Non-pigmented ciliary epithelial cell (primary cell): ENCODE measurements around the gene RRAGA.
"Not testable (repeated sequence)": the region's sequence is repeated elsewhere in the genome, so short reads cannot be mapped to it uniquely, and the experiment has no call there.

ENCODE experiments used
- DNase-seq: peaks from one replicate; pipeline ENCODE4 v3.0.0-alpha.2; 2010; ENCODE audit warnings: low read depth

Gene RRAGA, protein sequence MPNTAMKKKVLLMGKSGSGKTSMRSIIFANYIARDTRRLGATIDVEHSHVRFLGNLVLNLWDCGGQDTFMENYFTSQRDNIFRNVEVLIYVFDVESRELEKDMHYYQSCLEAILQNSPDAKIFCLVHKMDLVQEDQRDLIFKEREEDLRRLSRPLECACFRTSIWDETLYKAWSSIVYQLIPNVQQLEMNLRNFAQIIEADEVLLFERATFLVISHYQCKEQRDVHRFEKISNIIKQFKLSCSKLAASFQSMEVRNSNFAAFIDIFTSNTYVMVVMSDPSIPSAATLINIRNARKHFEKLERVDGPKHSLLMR

DNA sequence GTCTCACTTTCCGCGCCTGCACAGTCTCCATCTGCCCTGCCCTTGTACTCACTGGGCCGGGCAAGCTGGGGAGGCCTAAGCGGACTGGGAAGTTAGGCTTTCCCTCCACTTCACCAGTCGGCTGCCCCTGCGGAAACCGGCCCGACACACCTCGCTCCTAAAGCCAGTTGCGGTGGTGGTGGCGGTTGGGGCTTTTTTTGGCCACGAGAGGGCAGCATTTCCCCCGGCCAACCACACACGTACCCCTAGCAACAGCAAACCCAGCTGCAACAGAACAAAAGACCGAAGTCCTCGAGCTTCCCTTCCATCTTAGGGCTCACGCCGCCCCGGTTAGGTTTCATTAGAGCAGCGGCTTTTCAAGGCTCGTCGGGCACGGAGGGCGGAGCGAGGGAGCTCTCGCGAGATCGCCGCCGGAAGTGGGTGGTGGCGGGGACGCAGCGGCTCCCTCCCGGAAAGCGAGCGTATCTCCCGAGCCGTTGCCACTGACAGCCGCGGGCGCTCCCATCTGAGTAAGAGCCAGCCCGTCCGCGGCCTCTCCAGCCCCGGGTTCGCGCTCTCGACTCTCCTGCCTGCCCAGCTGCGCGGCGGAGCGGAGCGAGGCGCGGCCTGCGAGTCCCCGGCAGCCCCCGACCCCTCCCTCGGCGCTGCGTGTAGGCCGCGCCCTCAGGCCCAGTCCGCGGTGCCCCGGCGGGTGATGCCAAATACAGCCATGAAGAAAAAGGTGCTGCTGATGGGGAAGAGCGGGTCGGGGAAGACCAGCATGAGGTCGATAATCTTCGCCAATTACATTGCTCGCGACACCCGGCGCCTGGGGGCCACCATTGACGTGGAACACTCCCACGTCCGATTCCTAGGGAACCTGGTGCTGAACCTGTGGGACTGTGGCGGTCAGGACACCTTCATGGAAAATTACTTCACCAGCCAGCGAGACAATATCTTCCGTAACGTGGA is at the start of gene RRAGA:
Gene RRAGA (plus strand): TSS at position 462 of the 951 bp plus-strand sequence. CDS start 233 bp downstream, at position 695.
- DNase-seq, result peak; percentile 78

DNA sequence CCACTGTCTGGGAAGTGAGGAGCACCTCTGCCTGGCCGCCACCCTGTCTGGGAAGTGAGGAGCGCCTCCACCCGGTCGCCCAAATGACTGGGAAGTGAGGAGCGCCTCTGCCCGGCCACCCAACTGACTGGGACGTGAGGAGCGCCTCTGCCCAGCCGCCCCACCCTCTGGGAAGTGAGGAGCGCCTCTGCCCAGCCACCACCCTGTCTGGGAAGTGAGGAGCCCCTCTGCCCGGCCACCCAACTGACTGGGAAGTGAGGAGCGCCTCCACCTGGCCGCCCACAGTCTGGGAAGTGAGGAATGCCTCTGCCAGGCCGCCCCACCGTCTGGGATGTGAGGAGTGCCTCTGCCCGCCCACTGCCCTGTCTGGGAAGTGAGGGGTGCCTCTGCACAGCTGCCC is 49.1 kb upstream of the RRAGA start:
- no peak for DNase-seq

DNA sequence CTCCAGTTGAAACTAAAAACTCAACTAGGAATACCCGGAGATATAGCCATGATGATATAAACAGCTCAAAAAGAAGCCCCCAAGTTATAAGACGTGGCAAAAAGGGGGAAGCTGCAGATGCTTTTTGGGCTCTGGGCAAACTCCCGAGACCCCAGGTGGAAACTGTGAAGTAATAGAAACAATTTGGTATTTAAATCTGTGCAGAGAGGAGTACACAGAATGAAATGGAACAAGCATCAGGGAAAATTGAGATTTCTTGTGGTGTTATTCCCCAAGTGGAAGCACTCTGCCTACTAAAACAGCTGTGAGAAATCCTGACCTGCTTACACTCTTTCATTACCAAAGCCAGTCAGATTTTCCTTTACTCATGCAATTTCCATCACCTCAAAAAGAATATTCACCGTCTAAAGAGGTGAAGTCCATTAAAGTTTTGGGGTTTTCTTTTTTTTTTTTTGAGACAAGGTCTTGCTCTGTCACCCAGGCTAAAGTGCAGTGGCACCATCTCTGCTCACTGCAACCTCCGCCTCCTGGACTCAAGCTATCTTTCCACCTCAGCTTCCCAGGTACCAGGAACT is 39.7 kb upstream of the RRAGA start:
- DNase-seq, result no peak

DNA sequence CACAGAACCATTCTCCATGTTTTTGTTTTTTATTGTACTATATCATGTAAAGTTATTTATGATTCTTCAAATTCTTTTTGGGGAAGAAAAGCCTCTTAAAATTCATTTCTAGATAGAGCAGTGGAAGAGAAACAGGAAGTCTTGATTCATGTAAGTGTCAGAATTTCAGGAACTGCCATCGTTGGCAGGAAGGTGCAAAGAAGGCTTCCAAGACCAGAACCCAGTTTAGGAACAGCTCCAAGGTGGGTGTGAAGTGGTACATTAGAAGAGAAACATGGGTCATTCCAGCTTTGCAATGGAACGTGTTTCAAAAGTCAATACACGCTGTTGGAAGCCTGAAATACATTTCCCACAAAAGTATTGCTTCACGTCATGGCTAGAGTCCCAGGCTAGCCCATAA is 31.0 kb upstream of the RRAGA start:
- DNase-seq, result no peak

DNA sequence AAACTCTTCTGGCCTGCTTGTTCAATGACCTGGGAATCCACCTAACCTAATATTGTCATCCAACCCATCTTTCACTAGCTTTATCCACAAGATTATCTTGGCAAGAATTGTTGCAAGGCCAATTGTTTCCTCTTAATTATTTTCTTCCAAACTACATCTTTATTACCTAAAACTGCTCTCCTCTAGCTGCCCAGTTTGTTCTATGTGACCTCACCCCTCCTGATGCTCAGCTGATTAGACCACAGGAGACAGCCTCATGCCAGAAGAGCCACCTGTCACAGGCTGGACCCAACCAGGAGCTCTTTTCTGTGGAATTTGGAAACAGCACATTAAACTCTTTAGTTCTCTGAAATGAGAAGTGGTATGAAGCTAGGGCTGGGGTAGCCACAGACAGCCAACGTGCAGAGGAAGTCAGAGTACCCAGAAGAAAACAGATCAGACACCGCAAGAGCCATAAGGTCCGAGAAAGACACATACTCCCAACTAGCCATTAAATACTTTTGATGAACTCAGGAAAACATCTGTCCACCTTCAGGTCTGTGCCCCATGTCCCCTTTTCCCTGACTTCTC is 28.3 kb upstream of the RRAGA start:
- no peak for DNase-seq

DNA sequence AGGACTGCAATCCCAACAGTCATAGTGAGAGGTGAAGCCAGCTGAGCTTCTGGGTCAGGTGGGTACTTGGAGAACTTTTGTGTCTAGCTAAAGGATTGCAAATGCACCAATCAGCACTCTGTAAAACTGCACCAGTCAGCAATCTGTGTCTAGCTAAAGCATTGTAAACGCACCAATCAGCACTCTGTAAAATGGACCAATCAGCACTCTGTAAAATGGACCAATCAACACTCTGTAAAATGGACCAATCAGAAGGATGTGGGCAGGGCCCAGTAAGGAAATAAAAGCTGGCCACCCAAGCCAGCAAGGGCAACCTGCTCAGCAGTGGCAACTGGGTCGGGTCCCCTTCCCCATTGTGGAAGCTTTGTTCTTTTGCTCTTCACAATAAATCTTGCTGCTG is 27.6 kb upstream of the RRAGA start:
- not testable (repeated sequence) for DNase-seq

DNA sequence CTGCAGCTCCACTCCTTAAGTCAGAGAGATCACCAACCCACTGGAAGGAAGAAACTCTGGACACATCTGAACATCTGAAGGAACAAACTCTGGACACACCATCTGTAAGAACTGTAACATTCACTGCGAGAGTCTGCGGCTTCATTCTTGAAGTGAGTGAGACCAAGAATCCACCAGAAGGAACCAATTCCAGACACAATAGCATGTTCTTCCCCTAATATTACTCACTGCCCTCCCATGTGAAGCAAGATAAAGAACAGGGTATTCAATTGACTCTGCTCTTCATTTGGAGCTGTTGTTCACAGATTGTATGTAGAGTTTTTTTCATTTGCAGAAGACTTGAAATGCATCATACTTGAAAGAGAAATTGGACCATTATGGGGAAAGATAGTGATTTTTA is 27.0 kb upstream of the RRAGA start:
- no peak for DNase-seq

DNA sequence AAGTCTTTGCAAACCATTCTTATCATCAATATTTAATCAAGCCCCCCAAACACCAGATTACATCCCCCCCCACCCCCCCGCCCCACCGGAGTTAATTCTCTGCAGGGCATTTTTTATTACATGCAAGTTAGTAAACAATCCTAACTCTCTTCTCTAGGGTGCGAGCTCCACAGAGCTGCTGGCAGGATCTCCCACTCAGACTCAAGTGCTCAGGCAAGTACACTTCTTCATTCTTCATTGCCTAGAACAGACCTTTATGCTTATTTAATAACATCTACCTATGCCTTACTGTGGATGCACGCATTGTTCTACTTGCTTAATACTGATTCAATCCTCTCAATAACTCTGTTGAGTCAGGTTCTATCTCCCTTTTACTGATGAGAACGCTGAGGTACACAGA is 26.1 kb upstream of the RRAGA start:
- no peak for DNase-seq

DNA sequence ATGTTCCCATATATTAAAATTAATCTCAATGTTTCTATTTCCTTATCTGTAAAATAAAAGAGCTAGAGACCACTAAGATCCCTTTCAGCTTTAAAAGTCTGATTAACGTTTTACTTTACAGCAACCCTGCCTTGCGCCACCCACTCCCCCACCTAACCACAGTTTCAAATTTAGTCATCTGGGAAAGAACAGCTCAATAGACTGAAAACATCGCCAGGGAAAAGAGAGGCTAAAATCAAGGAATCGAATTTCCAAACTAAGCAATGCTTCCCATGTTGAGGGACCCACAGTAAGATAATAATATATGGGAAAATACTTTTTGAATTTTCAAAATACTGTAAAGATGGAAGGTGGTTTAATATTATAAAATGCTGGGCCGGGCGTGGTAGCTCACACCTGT is 22.9 kb upstream of the RRAGA start:
- DNase-seq, result no peak

DNA sequence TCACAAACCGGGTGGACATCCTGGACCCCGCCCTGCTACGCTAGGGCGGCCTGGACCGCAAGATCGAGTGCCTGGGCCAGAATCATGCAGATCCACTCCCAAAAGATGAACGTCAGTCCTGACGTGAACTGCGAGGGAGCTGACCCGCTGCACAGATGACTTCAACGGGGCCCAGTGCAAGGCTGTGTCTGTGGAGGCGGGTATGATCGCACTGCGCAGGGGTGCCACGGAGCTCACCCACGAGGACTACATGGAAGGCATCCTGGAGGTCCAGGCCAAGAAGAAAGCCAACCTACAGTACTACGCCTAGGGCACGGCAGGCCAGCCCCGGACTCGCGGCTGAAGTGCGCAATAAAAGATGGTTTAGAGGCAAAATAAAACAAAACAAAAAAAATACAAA is 21.4 kb upstream of the RRAGA start:
- DNase-seq, result no peak

DNA sequence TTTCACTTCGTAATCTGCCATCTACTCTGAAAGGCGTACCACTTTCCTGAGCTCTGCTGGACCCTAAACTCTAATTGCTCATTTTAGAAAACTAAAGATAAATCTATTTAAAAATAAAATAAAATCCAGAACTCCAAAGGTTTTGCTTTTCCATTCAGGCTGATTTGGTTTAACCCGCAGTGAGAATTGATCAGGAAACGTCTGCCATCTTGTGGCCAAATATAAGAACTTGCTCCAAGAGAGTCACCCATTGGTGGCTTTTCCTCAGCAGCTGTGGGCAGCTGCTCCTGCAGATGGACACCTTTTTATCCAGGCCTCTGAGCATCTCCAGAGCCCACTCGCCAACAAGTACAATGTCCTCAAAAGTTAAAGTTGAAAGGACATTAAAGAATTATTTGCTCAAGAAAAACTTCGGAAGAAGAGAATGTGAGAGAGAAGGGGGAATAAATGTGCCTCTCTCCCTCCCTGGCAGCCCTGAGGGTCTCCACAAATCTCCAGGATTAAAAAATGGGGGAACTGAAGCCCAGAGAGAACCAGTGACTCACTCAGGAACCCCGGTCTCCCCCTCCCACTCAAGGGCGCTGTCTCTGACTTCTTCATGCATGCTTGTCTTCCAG is 20.3 kb upstream of the RRAGA start:
- peak; percentile 46 for DNase-seq

DNA sequence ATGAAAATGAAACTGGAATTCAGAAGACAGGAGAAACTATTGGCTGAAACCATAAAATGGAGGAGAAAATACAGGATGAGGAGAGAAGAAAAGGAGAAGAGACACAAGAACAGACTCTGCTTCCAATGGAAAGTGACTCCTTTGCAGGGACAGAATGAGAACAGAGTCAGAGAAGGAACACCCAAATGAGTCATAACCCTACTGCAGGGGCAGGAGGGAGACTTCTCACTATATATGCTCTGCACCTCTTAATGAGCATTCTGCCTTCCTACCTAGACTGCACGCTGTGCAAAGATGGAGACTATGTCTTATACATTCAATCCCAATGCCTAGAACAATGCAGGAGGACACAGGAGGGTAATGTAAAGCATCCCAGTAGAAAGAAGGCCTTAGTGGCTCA is 18.3 kb upstream of the RRAGA start:
- no peak for DNase-seq

DNA sequence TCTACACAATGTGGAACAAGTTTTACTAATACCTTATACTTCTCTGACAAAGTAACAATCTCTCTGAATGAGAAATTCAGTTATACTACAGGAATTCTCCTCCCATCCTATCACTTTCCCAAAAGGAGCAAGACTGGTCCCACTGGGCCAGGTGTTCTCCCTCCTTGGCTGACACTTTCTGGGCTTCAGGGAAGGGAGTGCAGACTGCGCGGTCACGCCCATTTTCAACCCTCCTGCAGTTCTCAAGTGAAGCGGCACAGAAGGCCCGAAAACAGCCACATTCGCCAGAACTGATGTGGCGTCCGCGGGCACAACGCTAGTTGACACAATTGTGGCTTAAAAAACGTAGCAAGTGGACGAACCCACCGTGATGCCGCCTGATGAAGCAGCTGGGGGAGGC is 16.8 kb upstream of the RRAGA start:
- DNase-seq, result no peak

DNA sequence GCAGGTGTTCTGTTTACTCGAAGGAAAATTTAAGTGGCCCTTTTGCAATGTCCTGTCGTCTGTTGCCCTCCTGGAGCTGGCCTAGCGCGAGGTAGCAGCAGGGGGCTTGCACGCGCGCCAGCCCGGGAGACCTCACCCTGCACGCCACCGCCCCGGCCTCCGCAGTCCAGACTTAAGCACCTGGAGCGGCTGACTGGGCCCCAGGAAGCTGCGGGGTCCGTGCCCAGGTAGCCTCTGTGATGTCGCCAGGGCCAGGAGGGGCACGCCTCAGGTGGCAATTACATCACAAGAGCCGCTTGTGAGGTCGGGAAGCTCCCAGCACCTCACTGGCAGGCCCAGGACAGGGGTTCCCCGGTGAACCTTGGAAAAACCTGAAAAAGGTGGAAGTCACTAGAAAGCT is 16.2 kb upstream of the RRAGA start, which contains the start of gene SAXO1:
Gene SAXO1 (minus strand): TSS at position 195 of the 400 bp plus-strand sequence. CDS start 301 bp downstream, outside the sequence.
- no peak for DNase-seq

DNA sequence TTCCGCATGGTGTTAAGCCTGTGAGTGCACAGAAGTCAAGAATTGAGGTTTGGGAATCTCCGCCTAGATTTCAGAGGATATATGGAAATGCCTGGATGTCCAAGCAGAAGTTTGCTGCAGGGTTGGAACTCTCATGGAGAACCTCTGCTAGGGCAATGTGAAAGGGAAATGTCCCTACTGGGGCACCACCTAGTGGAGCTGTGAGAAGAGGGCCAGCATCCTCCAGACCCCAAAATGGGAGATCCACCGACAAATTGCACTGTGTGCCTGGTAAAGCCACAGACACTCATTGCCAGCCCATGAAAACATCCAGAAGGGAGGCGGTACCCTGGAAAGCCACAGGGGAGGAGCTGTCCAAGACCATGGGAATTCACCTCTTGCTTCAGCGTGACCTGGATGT is 12.6 kb upstream of the RRAGA start:
- DNase-seq, result no peak

DNA sequence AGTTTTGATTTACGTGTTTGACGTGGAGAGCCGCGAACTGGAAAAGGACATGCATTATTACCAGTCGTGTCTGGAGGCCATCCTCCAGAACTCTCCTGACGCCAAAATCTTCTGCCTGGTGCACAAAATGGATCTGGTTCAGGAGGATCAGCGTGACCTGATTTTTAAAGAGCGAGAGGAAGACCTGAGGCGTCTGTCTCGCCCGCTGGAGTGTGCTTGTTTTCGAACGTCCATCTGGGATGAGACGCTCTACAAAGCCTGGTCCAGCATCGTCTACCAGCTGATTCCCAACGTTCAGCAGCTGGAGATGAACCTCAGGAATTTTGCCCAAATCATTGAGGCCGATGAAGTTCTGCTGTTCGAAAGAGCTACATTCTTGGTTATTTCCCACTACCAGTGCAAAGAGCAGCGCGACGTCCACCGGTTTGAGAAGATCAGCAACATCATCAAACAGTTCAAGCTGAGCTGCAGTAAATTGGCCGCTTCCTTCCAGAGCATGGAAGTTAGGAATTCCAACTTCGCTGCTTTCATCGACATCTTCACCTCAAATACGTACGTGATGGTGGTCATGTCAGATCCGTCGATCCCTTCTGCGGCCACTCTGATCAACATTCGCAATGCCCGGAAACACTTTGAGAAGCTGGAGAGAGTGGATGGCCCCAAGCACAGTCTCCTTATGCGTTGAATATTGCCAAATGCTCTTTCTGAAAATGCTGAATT is 850 bp downstream of the RRAGA start:
- no peak for DNase-seq

DNA sequence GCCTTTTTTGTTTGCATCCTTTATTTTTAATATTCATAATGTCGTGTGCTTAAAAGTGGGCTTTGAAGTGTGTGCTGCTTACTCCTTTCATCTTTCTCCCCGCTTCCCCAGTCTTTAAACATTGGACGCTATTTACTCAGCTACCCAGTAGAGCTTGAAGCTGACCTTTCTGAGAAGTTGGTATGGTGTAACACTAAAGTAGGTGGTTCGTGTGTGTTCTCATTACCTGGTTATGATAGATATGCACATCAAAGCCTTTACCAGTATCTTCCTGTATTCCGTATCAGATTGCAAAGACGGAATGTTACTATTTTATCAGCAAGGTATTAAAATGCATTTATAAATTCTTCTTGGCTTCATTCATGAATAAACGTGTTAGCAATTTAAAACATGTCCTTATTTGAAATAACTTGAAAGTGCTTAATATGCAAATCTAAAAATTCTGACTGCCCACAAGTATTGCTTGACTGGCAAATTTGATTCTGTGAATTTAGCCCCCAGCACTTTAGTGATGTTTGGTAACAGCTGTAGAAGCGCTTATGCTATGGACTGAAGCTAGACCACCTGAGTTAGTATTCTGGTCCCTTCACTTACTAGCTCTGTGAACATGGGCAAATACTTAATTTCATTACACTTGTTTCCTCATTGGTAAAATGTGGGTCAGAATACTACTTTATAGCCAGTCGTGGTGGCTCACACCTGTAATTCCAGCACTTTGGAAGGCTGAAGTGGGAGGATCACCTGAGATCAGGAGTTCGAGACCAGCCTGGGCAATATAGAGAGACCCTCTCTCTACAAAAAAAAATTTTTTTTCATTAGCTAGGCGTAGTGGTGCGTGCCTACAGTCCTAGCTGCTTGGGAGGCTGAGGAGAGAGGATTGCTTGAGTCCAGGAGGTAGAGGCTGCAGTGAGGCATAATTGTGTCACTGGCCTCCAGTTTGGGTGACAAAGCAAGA is 1.7 kb downstream of the RRAGA start:
- DNase-seq, result no peak

DNA sequence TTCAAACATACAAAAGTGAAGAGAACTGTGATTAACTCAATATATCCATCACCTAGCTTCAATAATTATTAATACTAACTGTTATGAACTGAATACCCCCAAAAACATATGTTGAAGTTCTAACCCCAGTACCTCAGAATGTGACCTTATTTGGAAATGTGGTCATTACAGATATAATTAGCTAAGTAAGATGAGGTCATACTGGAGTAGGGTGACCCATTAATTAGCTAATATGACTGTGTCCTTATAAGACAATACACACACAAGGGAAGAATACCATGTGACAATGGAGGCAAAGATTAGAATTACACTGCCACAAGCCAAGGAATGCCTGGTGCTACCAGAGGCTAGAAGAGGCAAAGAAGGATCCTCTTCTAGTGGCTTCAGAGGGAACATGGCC is 7.8 kb downstream of the RRAGA start:
- no peak for DNase-seq

DNA sequence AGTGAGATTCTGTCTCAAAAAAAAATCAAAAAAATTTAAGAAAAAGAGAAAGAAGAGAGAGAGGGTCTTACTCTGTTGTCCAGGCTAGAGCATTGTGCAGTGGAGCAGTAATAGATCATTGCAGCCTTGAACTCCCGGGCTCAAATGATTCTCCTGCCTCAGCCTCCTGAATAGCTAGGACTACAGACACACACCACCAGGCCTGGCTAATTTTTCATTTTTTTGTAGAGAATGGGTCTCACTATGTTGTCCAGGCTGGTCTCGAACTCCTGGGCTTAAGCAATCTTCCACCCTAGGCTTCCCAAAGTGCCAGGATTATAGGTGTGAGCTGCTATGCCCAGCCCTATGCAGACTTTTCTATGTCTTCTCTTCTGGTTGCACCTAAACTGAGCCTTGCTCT is 25.0 kb downstream of the RRAGA start:
- no peak for DNase-seq

DNA sequence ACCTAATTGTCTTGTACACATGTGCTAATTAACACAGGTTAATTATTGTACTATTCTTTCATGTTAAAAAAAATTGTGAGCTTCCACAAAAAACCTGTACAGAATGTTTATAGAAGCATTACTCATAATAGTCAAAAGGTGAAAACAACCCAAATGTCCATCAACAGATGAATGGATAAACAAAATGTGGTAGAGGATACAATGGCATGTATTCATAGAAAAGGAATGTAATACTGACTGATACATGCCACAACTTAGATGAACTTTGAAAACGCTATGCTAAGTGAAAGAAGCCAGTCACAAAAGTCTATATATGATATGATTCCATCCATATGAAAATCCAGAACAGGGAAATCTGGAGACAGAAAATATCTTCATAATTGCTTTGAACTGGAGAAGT is 25.6 kb downstream of the RRAGA start:
- no peak for DNase-seq
